Fibroblast of villous mesenchyme (primary cell): Measurements from ENCODE around the gene HASPIN. TPM values are rescaled to one million over a fixed set of nuclear protein-coding genes. Genes with fewer than 3 reads are reported as not detected.

Experiments used
- DNase-seq: peaks from one replicate; pipeline ENCODE4 v3.0.0-alpha.2; 2010; ENCODE audit warnings: low read depth
- H3K4me3 ChIP-seq: 2 replicates; pipeline ENCODE4 v1.5.1; 2011; ENCODE audit warnings: low read depth, mild to moderate bottlenecking, low read length
- total RNA-seq: library from RNA; depleted of rRNA; stranded (reverse); fragments of >200 nt; gene quantifications from 2 replicates; pipeline ENCODE4 v1.2.3, GENCODE V29; 2012
- TF ChIP-seq, protein P1 (sequence below): IDR thresholded peaks from 2 replicates; pipeline ENCODE4 v1.5.1; 2012; ENCODE audit warnings: low read depth, mild to moderate bottlenecking, low read length; ENCODE audit not compliant: insufficient read depth

The HASPIN gene
- total RNA-seq, result 5.5 and 6.9 TPM in 2 replicates

GRCh38 chr17:3723556-3724377 lies at the start of gene HASPIN:
Gene HASPIN (plus strand): TSS chr17:3723903. CDS start chr17:3723936, 33 bp downstream.
- peak; percentile 89 for DNase-seq
- TF ChIP-seq, protein P1, sequence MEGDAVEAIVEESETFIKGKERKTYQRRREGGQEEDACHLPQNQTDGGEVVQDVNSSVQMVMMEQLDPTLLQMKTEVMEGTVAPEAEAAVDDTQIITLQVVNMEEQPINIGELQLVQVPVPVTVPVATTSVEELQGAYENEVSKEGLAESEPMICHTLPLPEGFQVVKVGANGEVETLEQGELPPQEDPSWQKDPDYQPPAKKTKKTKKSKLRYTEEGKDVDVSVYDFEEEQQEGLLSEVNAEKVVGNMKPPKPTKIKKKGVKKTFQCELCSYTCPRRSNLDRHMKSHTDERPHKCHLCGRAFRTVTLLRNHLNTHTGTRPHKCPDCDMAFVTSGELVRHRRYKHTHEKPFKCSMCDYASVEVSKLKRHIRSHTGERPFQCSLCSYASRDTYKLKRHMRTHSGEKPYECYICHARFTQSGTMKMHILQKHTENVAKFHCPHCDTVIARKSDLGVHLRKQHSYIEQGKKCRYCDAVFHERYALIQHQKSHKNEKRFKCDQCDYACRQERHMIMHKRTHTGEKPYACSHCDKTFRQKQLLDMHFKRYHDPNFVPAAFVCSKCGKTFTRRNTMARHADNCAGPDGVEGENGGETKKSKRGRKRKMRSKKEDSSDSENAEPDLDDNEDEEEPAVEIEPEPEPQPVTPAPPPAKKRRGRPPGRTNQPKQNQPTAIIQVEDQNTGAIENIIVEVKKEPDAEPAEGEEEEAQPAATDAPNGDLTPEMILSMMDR, result peak; percentile 40
- H3K4me3 ChIP-seq, result peak within 1 kb of the TSS; percentile 92

- no peak for DNase-seq
- TF ChIP-seq, protein P1, result no peak
- H3K4me3 ChIP-seq, result no peak overlapping the region
These were observed 47.8 kb upstream of the HASPIN start for GRCh38 chr17:3675886-3676285.

DNA sequence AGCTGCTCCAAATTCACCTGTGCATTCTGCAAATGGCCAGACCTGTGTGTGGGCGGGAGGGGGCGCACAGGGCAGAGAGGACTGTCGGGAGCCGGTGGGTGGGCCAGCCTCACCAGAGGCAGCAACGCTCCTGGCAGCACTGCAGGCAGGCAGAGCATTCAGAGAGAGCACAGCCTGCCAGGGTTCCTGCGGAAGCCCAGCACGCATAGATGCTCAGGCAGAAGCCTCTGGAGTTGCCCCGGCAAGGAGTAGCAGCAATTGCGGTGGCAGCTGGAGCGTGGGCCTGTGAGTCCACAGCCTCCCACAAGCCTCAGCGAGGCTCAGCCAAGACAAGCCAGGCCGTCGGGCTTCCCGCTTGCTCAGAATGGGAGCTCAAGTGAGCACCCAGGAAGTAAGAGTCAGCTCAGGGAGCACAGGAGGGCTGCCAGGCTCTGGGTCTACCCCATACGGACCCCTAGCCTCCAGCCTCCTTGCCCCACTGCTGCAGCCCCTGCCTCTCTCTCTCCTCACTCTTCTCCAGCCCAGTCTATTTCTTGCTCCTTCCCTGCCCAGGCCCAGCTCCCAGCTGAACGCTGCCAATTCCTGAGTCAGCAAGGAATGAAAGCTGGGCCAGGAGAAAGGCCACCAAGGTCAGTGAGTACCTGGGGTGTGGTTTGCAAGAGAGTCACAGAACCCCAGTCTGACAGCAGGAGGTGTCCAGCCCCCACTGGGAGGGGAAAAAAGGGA lies 45.4 kb upstream of the HASPIN start:
- H3K4me3 ChIP-seq, result no peak overlapping the region
- DNase-seq, result no peak
- TF ChIP-seq, protein P1, result no peak

- DNase-seq, result no peak
- H3K4me3 ChIP-seq, result no peak overlapping the region
- TF ChIP-seq, protein P1, result no peak
These were observed 44.7 kb upstream of the HASPIN start for GRCh38 chr17:3678821-3679530.

DNA sequence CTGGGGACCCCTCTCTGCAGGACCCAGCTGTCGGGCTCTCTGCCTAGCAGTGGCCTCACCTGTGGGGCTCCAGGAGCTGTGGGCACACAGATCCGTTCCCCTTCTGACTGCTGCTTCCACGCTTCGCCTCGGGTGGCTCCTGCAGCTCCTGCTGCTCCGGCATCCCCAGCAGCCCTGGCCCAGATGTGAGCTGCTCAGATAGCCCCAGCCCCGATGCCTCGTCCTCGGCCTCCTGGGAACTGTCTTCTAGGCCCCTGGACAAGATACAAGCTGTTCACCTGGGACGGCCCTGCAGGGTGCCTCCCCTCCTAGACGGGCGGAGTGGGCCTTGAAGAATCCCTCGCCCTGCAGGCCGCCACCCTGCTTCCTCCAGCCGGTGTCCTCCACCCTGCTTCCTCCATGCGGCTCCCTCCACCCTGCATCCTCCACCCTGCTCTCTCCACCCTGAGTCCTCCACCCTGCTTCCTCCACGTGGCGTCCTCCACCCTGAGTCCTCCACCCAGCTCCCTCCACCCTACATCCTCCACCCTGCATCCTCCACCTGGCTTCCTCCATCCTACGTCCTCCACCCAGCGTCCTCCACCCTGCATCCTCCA lies 44.1 kb upstream of the HASPIN start:
- no peak overlapping the region for H3K4me3 ChIP-seq
- no peak for DNase-seq
- TF ChIP-seq, protein P1, result no peak

DNA sequence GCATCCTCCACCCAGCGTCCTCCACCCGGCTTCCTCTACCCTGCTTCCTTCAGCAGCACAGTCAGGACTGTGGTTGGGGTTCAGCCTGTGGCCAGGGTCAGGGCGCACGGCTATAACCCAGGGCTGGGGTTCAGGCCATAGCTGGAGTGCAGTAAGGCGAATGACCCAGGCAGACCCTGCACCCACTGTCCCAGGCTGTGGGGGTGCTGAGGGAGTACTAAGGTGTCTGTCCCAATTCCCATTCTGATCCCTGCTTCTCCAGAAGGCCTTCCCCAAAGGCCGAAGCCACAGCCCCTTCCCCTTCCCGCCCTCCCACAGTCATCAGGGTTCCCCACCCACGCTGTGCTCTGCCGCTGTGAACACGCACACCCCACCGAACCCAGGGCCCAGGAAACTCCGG lies 42.6 kb upstream of the HASPIN start:
- TF ChIP-seq, protein P1, result no peak
- DNase-seq, result no peak
- no peak overlapping the region for H3K4me3 ChIP-seq
